K562 (cell line): Measurements from ENCODE around the gene SLC7A4. TPM values are rescaled to one million over a fixed set of nuclear protein-coding genes. Genes with fewer than 3 reads are reported as not detected.

Experiments
- DACH1 ChIP-seq: fragments of 450-650 bp; IDR thresholded peaks from 2 replicates; pipeline ENCODE4 v1.6.1; 2018; ENCODE audit not compliant: partially characterized antibody
- HSF4 ChIP-seq: fragments of 250-450 bp; sonication (Bioruptor Pico); IDR thresholded peaks from 2 replicates; pipeline ENCODE4 v2.1.2; 2022; ENCODE audit warnings: mild to moderate bottlenecking, moderate library complexity, borderline replicate concordance
- ID3 ChIP-seq, 2 experiments: fragments of 250-450 bp in 1 of 2; fragments of 450-650 bp in 1 of 2; sonication (Bioruptor Pico) in 1 of 2; IDR thresholded peaks; 2 replicates each; pipeline versions ENCODE4 v1.6.1 to v1.8.0; 2016 to 2021; ENCODE audit warnings: mild to moderate bottlenecking in 2 of 2, moderate library complexity in 2 of 2, missing compliant biosample characterization in 1 of 2, missing genetic modification characterization in 1 of 2
- KHSRP ChIP-seq: fragments of 450-650 bp; IDR thresholded peaks from 2 replicates; pipeline ENCODE4 v1.6.1; 2017
- PCBP1 ChIP-seq: fragments of 200-400 bp; formaldehyde crosslinking; IDR thresholded peaks from 2 replicates; pipeline ENCODE4 v1.6.1; 2018; ENCODE audit warnings: mild to moderate bottlenecking, low read depth, low read length; ENCODE audit not compliant: poor library complexity, severe bottlenecking
- PHB ChIP-seq: fragments of 250-450 bp; sonication (Bioruptor Pico); IDR thresholded peaks from 2 replicates; pipeline ENCODE4 v1.5.0; 2021
- REST ChIP-seq, 2 experiments: fragments of 450-650 bp; formaldehyde crosslinking in 1 of 2; IDR thresholded peaks; 2 replicates each; pipeline versions ENCODE4 v1.4.0 to v1.6.1; 2014 to 2020; ENCODE audit warnings: mild to moderate bottlenecking in 2 of 2, borderline replicate concordance in 1 of 2, low read depth in 1 of 2
- SAFB2 ChIP-seq: fragments of 200-400 bp; formaldehyde crosslinking; IDR thresholded peaks from 2 replicates; pipeline ENCODE4 v1.6.1; 2018; ENCODE audit warnings: borderline replicate concordance, low read length, low read depth, moderate library complexity; ENCODE audit not compliant: severe bottlenecking
- SMAD3 ChIP-seq: fragments of 450-650 bp; formaldehyde crosslinking; conservative IDR thresholded peaks from 2 replicates; pipeline ENCODE4 v1.4.0; 2020; ENCODE audit warnings: mild to moderate bottlenecking
- TCFL5 ChIP-seq: fragments of 250-450 bp; sonication (Bioruptor Pico); conservative IDR thresholded peaks from 2 replicates; pipeline ENCODE4 v1.6.1; 2021; ENCODE audit warnings: mild to moderate bottlenecking, moderate library complexity, matching md5 sums
- TRIM24 ChIP-seq, 2 experiments: fragments of 450-650 bp; IDR thresholded peaks; 2 replicates each; pipeline ENCODE4 v1.6.1; 2016
- XRCC5 ChIP-seq: fragments of 200-400 bp; formaldehyde crosslinking; IDR thresholded peaks from 2 replicates; pipeline ENCODE4 v1.6.1; 2017; ENCODE audit warnings: low read depth, mild to moderate bottlenecking, low read length
- ZNF586 ChIP-seq: fragments of 450-650 bp; formaldehyde crosslinking; conservative IDR thresholded peaks from 2 replicates; pipeline ENCODE4 v1.4.0; 2020; ENCODE audit warnings: mild to moderate bottlenecking, moderate library complexity
- polyA plus RNA-seq, 8 experiments: library from polyadenylated mRNA; depleted of rRNA in 4 of 8; stranded (reverse) in 5 of 8; unstranded in 3 of 8; fragments of >200 nt; fragmentation: Nextera tagmentation in 2 of 8; fragmentation: Illumina TruSeq in 1 of 8; extraction: Ambion mirVana in 2 of 8; extraction: Trizol in 1 of 8; gene quantifications; 2 replicates each; pipeline versions ENCODE4 v1.2.1 to v1.2.3, GENCODE V29; 2011 to 2014; ENCODE audit warnings: inconsistent platforms in 1 of 8, missing spikeins in 1 of 8
- total RNA-seq, 7 experiments: library from RNA; depleted of rRNA in 6 of 7; stranded (reverse); fragments of >200 nt in 6 of 7; fragmentation: Illumina TruSeq in 2 of 7; extraction: Trizol in 2 of 7; gene quantifications; 2 replicates each; pipeline versions ENCODE4 v1.2.1 to v1.2.3, GENCODE V29; 2011 to 2021; ENCODE audit warnings: low replicate concordance in 1 of 7
- TF ChIP-seq, protein P1 (sequence below): IDR thresholded peaks from 3 replicates; pipeline ENCODE4 v1.6.1; 2011; ENCODE audit warnings: borderline replicate concordance, mild to moderate bottlenecking; ENCODE audit not compliant: insufficient read length, insufficient read depth
- TF ChIP-seq, protein P2 (sequence below): fragments of 450-650 bp; IDR thresholded peaks from 2 replicates; pipeline ENCODE4 v1.6.1; 2016; ENCODE audit warnings: borderline replicate concordance

SLC7A4 gene
- total and polyA plus RNA-seq, 9 of the 15 experiments (the other 6 are each of a cell fraction or from before 2014, with no cell fraction given): not detected

- TF ChIP-seq REST (IDR thresholded peaks at IDR 0.05; ENCODE audit: borderline replicate concordance) (peak; percentile 20; the same call in 1 of the 2 replicates), REST (CRISPR knock-in tag; IDR thresholded peaks at IDR 0.05; ENCODE audit: low read depth) (no peak), SAFB2 (no peak), HSF4 (CRISPR knock-in tag) (no peak), ZNF586 (CRISPR knock-in tag) (no peak), XRCC5 (no peak), KHSRP (no peak), DACH1 (peak; percentile 63), SMAD3 (CRISPR knock-in tag) (no peak), TRIM24 (IDR thresholded peaks at IDR 0.05) (no peak), PHB (no peak), TCFL5 (CRISPR knock-in tag) (no peak), PCBP1 (no peak), ID3 (CRISPR knock-in tag; IDR thresholded peaks at IDR 0.05) (no peak), ID3 (tag; IDR thresholded peaks at IDR 0.05) (0 out of 2 replicates have a peak, but pooled peaks have one; percentile 15)
- TF ChIP-seq, protein P1, sequence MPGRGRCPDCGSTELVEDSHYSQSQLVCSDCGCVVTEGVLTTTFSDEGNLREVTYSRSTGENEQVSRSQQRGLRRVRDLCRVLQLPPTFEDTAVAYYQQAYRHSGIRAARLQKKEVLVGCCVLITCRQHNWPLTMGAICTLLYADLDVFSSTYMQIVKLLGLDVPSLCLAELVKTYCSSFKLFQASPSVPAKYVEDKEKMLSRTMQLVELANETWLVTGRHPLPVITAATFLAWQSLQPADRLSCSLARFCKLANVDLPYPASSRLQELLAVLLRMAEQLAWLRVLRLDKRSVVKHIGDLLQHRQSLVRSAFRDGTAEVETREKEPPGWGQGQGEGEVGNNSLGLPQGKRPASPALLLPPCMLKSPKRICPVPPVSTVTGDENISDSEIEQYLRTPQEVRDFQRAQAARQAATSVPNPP: no peak
- TF ChIP-seq, protein P2, sequence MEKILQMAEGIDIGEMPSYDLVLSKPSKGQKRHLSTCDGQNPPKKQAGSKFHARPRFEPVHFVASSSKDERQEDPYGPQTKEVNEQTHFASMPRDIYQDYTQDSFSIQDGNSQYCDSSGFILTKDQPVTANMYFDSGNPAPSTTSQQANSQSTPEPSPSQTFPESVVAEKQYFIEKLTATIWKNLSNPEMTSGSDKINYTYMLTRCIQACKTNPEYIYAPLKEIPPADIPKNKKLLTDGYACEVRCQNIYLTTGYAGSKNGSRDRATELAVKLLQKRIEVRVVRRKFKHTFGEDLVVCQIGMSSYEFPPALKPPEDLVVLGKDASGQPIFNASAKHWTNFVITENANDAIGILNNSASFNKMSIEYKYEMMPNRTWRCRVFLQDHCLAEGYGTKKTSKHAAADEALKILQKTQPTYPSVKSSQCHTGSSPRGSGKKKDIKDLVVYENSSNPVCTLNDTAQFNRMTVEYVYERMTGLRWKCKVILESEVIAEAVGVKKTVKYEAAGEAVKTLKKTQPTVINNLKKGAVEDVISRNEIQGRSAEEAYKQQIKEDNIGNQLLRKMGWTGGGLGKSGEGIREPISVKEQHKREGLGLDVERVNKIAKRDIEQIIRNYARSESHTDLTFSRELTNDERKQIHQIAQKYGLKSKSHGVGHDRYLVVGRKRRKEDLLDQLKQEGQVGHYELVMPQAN: no peak
These were observed 20.5 kb upstream of the SLC7A4 start (continued) for GRCh38 chr22:21052715-21053459.
